ENCODE measurements around the gene HES3. TPM values are rescaled to one million over a fixed set of nuclear protein-coding genes. Genes with fewer than 3 reads are reported as not detected.

The HES3 gene
- total RNA-seq, 1 donor from 2014 or later, result not detected

GRCh38 chr1:6281511-6282402 lies 37.8 kb downstream of the HES3 start:
- H3K4me1 Mint-ChIP-seq, result no peaks in the 10 kb centered on the region
- no peak for DNase-seq (ENCODE audit: low spot score in 2 of 2, unreplicated experiment in 2 of 2)
- H3K27me3 Mint-ChIP-seq (ENCODE audit: low read depth), result no peaks in the 10 kb centered on the region
- TF ChIP-seq CTCF (IDR thresholded peaks at IDR 0.05; ENCODE audit: unreplicated experiment), result no peak
- no peak overlapping the region for H3K4me3 Mint-ChIP-seq
- H3K9me3 Mint-ChIP-seq, result no peaks in the 10 kb centered on the region
- H3K27ac Mint-ChIP-seq, result no peak overlapping the region
- H3K36me3 Mint-ChIP-seq, result no peaks in the 10 kb centered on the region

- Mint-ChIP-seq H3K27ac (no peak overlapping the region), H3K4me1 (no peaks in the 10 kb centered on the region), H3K27me3 (ENCODE audit: low read depth) (no peaks in the 10 kb centered on the region)
Measured at GRCh38 chr1:6282577-6283270, 38.7 kb downstream of the HES3 start.

GRCh38 chr1:6285336-6285735 lies 41.4 kb downstream of the HES3 start:
- Mint-ChIP-seq H3K9me3 (no peaks in the 10 kb centered on the region), H3K27ac (no peak overlapping the region), H3K4me3 (no peak overlapping the region), H3K4me1 (no peaks in the 10 kb centered on the region), H3K27me3 (ENCODE audit: low read depth) (no peaks in the 10 kb centered on the region), H3K36me3 (no peaks in the 10 kb centered on the region)
- DNase-seq (ENCODE audit: low spot score in 2 of 2, unreplicated experiment in 2 of 2), result no peak
- no peak for TF ChIP-seq CTCF (IDR thresholded peaks at IDR 0.05; ENCODE audit: unreplicated experiment)

More at GRCh38 chr1:6282577-6283270, 38.7 kb downstream of the HES3 start:
- DNase-seq (ENCODE audit: low spot score in 2 of 2, unreplicated experiment in 2 of 2), result no peak
- no peaks in the 10 kb centered on the region for H3K9me3 Mint-ChIP-seq
- no peak for TF ChIP-seq CTCF (IDR thresholded peaks at IDR 0.05; ENCODE audit: unreplicated experiment)
- H3K36me3 Mint-ChIP-seq, result no peaks in the 10 kb centered on the region
- no peak overlapping the region for H3K4me3 Mint-ChIP-seq

- H3K4me3 Mint-ChIP-seq, result no peak overlapping the region
- H3K27me3 Mint-ChIP-seq (ENCODE audit: low read depth), result no peaks in the 10 kb centered on the region
- no peaks in the 10 kb centered on the region for H3K4me1 Mint-ChIP-seq
- no peaks in the 10 kb centered on the region for H3K36me3 Mint-ChIP-seq
- H3K27ac Mint-ChIP-seq, result no peak overlapping the region
- no peak for TF ChIP-seq CTCF (IDR thresholded peaks at IDR 0.05; ENCODE audit: unreplicated experiment)
- no peak for DNase-seq (ENCODE audit: low spot score in 2 of 2, unreplicated experiment in 2 of 2)
- H3K9me3 Mint-ChIP-seq, result no peaks in the 10 kb centered on the region
Measured at GRCh38 chr1:6286266-6286665, 42.3 kb downstream of the HES3 start.

- DNase-seq (ENCODE audit: low spot score in 2 of 2, unreplicated experiment in 2 of 2), result no peak
- Mint-ChIP-seq H3K36me3 (no peaks in the 10 kb centered on the region), H3K4me3 (no peak overlapping the region), H3K4me1 (no peaks in the 10 kb centered on the region), H3K9me3 (no peaks in the 10 kb centered on the region), H3K27me3 (ENCODE audit: low read depth) (no peaks in the 10 kb centered on the region), H3K27ac (no peak overlapping the region)
- no peak for TF ChIP-seq CTCF (IDR thresholded peaks at IDR 0.05; ENCODE audit: unreplicated experiment)
Measured at GRCh38 chr1:6287029-6287428, 43.0 kb downstream of the HES3 start.

All from mesothelial cell of epicardium (in vitro differentiated cells).